NOMO-1 treated with DMSO at 0.1 percent for 48 hours (cell line): ENCODE data around the gene ERLIN1.
A peak's percentile ranks its signal among the peaks of the same experiment; 100 is the strongest.
"Not testable (repeated sequence)": the region's sequence is repeated elsewhere in the genome, so short reads cannot be mapped to it uniquely, and the experiment has no call there.

ENCODE experiments used
- DNase-seq: peaks from one replicate; lab custom pipeline; 2025; ENCODE audit not compliant: unreplicated experiment; lab: John Stamatoyannopoulos, UW

The ERLIN1 gene

DNA sequence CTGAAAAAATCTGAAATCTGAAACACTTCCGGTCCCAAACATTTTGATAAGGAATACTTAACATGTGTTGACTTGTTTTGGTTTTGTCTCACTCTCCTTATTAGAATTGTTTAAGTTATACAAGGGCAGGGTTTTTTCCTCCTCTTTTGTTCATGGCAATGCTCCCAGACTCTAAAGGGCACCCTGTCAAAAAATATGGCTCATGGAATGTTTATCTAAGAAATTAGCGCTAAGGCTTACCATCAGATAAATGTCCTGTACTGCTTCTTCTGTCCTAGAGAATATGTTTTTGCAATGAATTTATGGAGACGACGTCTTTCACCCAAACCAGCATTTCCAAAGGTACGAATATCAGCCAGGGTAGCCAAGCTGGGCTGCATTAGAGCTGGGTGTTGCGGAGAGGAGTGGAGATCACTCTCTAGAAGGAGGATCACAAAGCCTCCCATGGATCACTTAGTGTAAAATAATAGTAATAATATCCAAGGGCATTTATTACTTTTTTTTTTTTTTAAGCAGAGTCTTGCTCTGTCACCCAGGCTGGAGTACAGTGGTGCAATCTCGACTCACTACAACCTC is 46.8 kb downstream of the ERLIN1 start:
- DNase-seq = no peak

- no peak for DNase-seq
Measured at GRCh38 chr10:100135486-100135885, 50.3 kb downstream of the ERLIN1 start.

GRCh38 chr10:100133801-100134200 is 52.0 kb downstream of the ERLIN1 start:
- DNase-seq = no peak

- no peak for DNase-seq
Measured at GRCh38 chr10:100132427-100132826, 53.4 kb downstream of the ERLIN1 start.

GRCh38 chr10:100131571-100131970 is 54.3 kb downstream of the ERLIN1 start:
- no peak for DNase-seq

GRCh38 chr10:100130831-100131230 is 55.0 kb downstream of the ERLIN1 start:
- DNase-seq = no peak

DNA sequence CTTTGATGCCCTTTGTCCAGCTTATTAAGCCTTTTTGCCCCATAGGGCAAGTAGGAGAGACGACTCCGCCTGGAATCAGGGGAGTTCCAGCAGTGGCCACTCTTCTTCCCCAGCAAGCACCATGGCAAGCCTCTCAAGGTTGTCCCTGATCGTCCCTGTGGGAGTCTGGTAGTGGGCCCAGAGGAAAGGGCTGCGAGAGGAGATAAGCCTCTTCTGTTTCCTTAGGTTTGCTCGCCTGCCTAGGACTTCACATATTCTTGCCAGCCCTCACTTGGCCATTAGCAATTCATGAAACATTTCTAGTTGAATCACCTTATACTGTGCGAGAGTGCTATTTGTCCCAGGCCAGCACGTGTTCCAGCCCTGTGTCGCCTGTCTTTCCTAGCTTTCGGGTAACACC is 56.4 kb downstream of the ERLIN1 start:
- DNase-seq = no peak

DNA sequence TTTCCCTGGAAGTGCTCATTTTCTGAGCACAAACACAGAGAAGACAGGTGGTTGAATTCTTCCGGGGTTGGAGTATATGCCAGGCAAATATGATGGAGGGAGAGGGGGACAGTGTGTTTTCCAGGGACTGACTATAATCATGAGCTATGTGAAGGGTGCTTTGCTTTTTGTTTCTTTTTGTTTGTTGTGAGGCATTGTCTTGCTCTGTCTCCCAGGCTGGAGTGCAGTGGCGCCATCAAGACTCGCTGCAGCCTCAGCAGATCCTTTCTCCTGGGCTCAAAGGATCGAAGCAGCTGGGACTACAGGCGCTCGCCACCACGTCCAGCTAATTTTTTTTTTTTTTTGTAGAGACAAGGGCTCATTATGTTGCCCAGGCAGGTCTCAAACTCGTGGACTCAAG is 56.9 kb downstream of the ERLIN1 start:
- no peak for DNase-seq

DNA sequence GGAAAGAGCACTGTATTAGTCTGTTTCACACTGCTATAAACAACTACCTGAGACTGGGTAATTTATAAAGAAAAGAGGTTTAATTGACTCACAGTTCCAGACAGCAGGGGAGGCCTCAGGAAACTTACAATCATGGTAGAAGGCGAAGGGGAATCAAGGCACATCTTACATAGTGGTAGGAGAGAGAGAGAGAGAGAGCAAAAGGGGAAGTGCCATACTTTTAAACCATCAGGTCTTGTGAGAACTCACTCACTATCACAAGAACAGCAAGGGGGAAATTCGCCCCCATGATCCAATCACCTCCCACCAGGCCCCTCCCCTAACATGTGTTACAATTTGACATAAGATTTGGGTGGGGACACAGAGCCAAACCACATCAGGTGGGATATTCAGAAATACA is 60.5 kb downstream of the ERLIN1 start:
- DNase-seq = not testable (repeated sequence)

- DNase-seq = no peak
Measured at GRCh38 chr10:100124097-100124496, 61.7 kb downstream of the ERLIN1 start.

DNA sequence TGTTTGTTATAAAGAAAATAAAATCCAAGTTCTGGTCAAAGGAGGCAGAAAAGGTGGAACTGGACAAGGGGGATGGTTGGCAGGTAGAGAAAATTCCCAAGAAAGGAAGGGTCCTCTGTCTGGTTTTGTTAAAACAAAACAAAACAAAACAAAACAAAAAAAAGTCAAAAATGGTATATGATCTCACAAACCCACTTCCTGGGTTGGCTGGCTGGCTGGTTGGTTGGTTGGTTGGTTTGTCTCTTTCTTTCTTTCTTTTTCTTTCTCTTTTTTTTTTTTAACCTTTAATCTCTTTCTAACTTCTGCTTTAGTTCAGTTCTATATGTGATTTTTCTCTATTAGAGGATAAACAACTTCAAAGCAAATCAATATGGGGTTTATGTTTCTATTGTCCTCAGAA is 63.0 kb downstream of the ERLIN1 start:
- DNase-seq = no peak

DNA sequence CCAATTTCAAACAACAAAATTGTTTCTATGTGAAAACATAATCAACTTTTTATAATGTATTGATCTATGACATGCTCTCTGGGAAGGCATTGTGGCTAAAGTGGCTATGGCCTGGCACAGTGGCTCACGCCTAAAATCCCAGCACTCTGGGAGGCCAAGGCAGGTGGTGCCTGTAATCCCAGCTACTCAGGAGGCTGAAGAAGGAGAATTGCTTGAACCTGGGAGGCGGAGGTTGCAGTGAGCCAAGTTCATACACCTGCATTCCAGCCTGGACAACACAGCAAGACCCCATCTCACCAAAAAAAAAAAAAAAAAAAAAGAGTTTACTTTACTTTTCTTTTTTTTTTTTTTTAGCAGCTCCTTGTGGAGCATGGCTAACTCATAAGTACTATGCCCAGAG is 65.3 kb downstream of the ERLIN1 start:
- no peak for DNase-seq

DNA sequence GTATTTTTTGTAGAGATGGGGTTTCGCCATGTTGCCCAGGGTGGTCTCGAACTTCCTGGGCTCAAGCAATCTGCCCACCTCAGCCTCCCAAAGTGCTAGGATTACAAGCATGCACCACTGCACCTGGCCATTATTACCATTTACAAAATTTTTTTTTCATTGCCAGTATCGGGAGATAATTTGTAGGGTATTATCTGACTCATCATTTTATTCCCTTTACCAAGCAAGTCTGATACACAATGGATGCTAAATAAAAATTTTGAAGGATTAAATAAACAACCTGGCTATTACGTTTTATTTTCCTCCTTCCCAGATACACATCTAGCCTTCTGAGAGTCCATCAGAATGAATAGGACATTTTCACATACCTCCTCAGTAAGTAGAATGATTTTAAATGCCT is 66.1 kb downstream of the ERLIN1 start:
- no peak for DNase-seq

DNA sequence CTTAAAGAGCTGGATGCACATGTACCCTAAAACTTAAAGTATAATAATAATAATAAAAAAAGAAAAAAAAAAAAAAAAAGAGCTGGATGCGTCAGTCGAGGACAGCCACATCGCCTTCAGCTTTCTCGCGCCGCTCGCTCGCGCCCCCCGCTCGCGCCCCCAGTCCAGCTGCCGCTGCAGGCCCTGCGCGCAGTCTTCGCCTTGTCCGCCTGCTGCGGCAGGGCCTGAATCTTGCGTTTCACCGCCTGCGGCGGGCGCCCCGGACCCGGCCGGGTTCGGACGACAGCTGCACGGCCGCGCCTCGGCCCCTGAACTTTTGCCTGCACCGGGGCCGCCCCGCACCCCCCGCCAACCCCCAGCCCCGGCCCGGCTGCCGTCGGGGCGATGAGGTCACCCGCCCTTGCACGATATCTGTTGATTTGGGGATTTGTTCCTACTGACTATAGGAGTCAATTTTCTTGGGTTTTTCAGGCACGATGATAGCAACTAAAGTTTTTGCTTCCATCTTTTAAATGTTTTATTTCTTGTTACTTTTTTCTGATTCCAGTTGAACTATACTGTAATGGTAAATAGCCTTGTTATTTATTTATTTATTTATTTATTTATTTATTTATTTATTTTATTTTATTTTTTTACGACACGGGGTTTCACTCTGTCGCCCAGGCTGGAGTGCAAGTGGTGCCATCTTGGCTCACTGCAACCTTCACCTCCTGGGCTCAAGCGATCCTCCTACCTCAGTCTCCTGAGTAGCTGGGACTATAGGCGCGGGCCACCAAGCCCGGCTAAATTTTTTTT is 70.7 kb downstream of the ERLIN1 start:
- no peak for DNase-seq

GRCh38 chr10:100114460-100114859 is 71.4 kb downstream of the ERLIN1 start:
- no peak for DNase-seq

GRCh38 chr10:100109670-100110069 is 76.2 kb downstream of the ERLIN1 start:
- DNase-seq = no peak

DNA sequence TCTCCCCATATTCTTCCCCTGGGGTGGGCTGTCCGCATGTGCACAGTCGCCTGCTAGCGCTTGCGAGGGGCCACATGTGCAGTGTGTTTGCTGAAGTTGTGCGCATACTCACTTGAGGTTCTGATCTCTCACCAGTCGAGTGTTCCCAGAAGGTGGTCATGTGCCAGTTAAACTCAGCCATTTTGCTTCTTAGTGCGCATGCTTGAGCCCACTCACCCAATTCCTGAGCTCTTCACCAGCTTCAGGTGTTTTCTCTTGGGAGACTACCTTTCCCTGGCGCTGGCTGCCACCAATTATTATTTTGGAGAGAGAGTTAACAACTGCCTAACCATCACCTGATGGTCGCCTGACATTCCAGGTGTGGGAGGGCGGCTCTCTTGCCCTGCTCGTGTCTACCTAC is 79.0 kb downstream of the ERLIN1 start:
- DNase-seq = no peak

GRCh38 chr10:100104300-100104699 is 81.5 kb downstream of the ERLIN1 start:
- DNase-seq = no peak

DNA sequence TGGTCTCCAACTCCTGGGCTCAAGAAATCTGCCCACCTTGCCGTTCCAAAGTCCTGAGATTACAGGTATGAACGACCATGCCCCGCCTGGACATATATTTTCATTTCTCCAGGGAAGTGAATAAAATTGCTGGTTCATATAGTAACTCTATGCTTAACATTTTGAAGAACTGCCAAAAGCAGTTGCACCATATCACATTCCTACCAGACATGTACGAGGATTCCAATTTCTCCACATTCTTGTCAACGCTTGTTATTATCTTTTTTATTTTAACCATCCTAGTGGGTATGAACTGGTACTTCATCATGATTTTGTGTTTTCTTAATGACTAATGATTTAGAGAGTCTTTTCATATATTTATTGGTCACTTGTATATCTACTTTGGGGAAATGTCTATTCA is 82.2 kb downstream of the ERLIN1 start:
- DNase-seq = no peak

- no peak for DNase-seq
Measured at GRCh38 chr10:100101192-100102076, 84.4 kb downstream of the ERLIN1 start.

DNA sequence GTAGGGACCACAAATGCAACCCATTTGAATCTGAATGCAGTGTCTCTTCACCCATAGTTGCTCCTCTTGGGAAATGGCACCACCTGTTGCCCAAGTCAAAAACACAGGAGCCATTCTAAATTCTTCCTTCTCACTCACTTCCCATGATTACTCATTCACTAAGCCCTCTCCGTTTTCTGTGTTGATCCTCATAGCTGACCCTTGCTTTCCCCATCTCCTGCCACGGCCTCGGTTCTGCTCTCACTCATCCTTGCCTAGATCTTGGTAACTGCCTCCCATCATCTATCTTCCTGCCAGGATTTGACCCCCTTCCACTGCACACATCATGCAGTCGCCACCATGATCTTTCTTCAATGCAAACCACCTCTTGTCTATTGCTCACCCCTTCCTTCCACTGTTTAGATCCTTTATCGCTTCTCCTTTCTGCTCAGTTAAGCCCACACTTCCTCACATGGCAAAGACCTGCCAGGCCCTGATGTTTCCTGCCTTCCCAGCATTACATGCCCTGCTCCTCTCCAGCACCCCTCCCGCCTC is 85.1 kb downstream of the ERLIN1 start:
- peak; percentile 15 for DNase-seq
